T-helper 22 cell (primary cell): ENCODE results near the gene SLC7A6OS.

ENCODE experiments used
- DNase-seq: peaks from one replicate; pipeline ENCODE4 v3.0.0-alpha.2; 2020; ENCODE audit warnings: low read depth

SLC7A6OS gene

DNA sequence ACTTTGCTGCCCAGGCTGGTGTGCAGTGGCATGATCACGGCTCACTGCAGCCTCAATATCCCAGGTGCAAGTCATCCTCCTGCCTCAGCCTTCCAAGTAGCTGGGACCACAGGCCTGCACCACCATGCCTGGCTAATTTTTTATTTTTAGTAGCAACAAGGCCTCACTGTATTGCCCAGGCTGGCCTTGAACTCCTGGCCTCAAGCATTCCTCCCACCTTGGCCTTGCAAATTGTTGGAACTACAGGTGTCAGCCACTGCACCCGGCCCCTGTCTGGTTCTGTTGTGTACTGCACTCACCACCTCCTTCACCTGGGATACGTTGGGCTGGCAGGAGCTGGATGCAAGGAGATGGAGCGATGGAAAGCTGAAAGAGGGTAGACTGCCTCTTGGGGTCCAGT is 57.0 kb downstream of the SLC7A6OS start:
- no peak for DNase-seq

DNA sequence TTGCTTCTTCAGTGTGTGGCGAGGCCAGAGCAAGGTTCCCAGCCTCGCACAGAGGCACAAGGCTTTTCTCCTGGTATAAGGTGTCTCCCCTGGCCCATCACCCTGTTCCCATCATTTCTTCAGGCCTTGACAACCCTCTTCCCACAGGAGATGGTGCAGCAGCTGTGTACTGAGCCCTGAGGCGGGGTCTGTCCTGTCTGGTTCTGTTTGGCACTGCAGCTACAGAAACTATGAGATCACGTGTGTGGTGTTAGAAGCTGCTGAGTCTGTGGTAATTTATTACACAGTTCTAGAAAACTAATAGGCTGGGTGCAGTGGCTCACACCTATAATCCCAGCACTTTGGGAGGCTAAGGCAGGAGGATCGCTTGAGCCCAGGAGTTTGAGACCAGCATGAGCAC is 58.4 kb downstream of the SLC7A6OS start:
- DNase-seq = no peak

DNA sequence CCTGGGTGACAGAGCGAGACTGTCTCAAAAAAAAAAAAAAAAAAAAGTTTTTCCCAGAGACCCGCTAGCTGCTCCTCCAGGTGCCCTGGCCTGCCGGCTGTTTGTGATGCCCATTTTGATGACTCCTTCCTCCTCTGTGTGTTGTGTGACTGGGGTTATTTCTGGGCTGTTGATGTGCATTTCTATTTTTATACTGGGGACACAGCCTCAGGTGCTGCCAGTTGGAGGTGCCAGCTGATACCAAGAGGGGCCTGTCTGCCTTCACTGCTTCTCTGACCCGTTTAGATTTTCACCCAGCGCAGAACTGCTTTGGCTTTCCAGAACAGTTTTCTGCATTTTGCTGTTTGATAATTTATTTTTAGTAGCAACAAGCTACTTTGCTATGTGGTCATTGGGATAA is 58.9 kb downstream of the SLC7A6OS start:
- no peak for DNase-seq

DNA sequence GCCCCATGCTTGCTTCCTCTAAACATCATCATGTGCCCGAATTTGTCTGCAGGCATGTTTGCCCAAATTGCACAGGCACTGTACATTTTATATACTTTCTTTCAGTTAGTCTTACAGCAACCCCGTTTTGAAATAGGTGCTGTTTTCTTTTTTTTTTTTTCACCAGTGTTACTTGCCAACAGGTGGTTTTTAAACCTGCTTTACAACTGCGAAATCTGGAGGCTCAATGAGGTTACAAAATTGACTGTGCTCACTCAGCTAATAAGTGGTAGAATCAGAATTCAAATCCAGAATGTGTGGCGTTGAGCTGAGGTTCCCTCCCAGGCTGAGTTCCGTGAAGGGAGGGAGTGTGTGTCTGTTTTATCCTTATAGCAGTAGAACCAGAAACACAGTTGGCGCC is 59.8 kb downstream of the SLC7A6OS start:
- DNase-seq = no peak

DNA sequence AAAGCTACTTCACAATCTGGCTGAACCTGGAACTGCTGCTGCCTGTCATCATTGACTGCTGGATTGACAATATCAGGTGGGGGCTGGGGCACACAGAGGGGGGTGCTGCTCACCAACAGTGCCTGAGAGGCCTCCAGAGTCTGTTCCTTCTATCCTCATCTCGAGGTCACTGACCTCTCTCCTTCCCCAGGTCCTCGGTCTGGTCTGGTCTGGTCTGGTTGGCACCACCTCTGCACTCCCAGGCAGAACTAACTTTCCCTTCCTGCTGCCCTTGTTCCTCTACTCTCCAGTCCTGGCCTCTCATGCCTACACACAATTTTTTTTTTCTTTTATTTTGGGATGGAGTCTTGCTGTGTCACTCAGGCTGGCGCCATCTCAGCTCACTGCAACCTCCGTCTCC is 61.4 kb downstream of the SLC7A6OS start:
- no peak for DNase-seq
